ENCODE data around the gene RAPGEF3.

RAPGEF3 gene

GRCh38 chr12:47717443-47718193, 41.1 kb downstream of the RAPGEF3 start:
- no peak for DNase-seq

- no peak for DNase-seq
Measured at GRCh38 chr12:47717046-47717442, 41.6 kb downstream of the RAPGEF3 start.

- DNase-seq = no peak
Measured at GRCh38 chr12:47715877-47716548, 42.7 kb downstream of the RAPGEF3 start.

- DNase-seq = peak; percentile 26
Measured at GRCh38 chr12:47715393-47715876, 43.2 kb downstream of the RAPGEF3 start.

GRCh38 chr12:47714826-47715386, 43.8 kb downstream of the RAPGEF3 start:
- no peak for DNase-seq

GRCh38 chr12:47712171-47712570, 46.5 kb downstream of the RAPGEF3 start:
- no peak for DNase-seq

- no peak for DNase-seq
Measured at GRCh38 chr12:47711448-47711847, 47.2 kb downstream of the RAPGEF3 start.

- no peak for DNase-seq
Measured at GRCh38 chr12:47710278-47710677, 48.4 kb downstream of the RAPGEF3 start.

GRCh38 chr12:47709671-47710070, 49.0 kb downstream of the RAPGEF3 start:
- no peak for DNase-seq

- no peak for DNase-seq
Measured at GRCh38 chr12:47709237-47709636, 49.4 kb downstream of the RAPGEF3 start.

- no peak for DNase-seq
Measured at GRCh38 chr12:47707905-47708543, 50.7 kb downstream of the RAPGEF3 start.

GRCh38 chr12:47707355-47707754, 51.3 kb downstream of the RAPGEF3 start:
- DNase-seq = no peak

GRCh38 chr12:47705566-47706425, 52.9 kb downstream of the RAPGEF3 start, which contains the start of gene RPAP3:
Gene RPAP3 (minus strand): TSS chr12:47706030. CDS start chr12:47702840, 3,190 bp downstream.
- DNase-seq = peak; percentile 92

- DNase-seq = no peak
Measured at GRCh38 chr12:47705229-47705565, 53.5 kb downstream of the RAPGEF3 start.

- no peak for DNase-seq
Measured at GRCh38 chr12:47704719-47705118, 54.0 kb downstream of the RAPGEF3 start.

- DNase-seq = no peak
Measured at GRCh38 chr12:47700263-47700662, 58.4 kb downstream of the RAPGEF3 start.

- DNase-seq = no peak
Measured at GRCh38 chr12:47698631-47699030, 60.0 kb downstream of the RAPGEF3 start.

- DNase-seq = no peak
Measured at GRCh38 chr12:47698055-47698454, 60.6 kb downstream of the RAPGEF3 start.

- no peak for DNase-seq
Measured at GRCh38 chr12:47689215-47689614, 69.5 kb downstream of the RAPGEF3 start.

- DNase-seq = no peak
Measured at GRCh38 chr12:47687636-47688035, 71.0 kb downstream of the RAPGEF3 start.

GRCh38 chr12:47686645-47687240, 71.9 kb downstream of the RAPGEF3 start:
- no peak for DNase-seq
